Activated CD4-positive, CD25-positive, alpha-beta regulatory T cell (primary cell): Measurements from ENCODE around the gene KLC3.
"Not testable (repeated sequence)": the region's sequence is repeated elsewhere in the genome, so short reads cannot be mapped to it uniquely, and the experiment has no call there.

Experiments
- DNase-seq, 4 experiments: peaks; one replicate each; lab custom pipeline; 2025; lab: John Stamatoyannopoulos, UW

Gene KLC3

DNA sequence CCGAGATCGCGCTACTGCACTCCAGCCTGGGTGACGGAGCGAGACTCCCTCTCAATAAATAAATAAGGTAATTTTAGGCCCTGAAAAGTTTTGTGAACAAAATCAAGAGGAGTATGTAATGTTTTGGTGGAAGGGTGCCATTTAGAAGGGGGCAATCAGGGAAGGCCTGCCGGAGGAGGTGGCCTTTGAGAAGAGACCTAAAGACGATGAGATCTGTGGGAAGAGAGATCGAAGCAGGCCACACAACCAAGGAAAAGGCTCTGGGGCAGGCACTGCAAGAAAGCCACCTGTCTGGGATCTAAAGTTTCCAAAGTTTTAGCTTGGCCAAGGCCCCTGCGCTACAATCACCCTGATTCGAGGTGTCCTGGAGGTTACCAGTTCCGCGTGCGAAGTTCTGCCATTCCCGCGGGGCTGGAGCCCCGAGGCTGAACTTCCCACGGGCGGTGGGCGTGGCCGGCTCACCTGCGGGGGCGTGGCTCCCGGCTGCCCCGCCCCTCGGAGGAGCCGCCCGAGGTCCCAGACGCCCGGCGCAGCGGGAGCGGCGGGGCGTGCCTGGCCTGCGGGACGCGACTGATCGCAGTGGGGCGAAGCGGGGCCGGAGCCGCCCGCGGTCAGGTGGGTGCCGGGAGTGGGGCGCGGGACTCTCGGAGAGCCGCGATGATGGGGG lies at the start of gene KLC3:
Gene KLC3 (plus strand): TSS at position 519 of the 667 bp plus-strand sequence. CDS start 4,792 bp downstream, outside the sequence.
- DNase-seq: peak in 1 of 4 experiments; percentile 10

DNA sequence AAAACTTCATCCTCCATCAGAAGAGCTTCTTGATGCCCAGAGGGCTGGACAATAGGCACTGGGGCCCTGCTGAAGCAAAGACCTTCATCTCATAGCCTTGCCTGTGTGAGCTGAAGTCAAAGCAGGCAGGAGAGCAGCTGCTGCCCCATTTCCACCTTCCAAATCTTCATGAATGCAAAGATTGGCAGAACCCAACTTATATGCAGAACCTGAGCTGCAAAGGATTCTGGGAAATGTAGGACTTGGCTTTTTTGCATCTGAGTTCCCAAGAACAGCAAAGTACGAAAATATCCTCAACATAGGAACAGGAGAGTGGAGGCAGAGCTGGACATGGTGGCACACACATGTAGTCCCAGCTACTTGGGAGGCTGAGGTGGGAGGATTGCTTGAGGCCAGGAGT lies 48.7 kb upstream of the KLC3 start:
- no peak for DNase-seq

DNA sequence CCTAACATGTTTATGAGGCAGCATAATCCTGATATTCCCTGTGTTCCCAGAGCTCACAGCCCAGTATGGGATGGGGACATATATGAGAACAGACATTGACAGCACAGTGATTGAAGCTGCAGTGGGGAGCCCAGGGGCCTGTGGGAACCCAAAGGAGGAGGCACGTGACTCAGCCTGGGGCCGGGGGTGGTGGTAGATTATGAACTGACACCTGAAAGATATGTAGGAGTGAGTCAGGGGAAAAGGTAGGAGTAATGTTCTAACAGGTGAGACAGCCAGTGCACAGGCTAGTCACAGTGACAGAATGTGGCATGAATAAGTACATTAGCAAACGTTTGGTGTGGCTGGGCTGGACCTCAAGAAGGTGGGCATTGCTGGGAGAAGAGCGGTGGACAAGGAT lies 46.9 kb upstream of the KLC3 start:
- DNase-seq: no peak

DNA sequence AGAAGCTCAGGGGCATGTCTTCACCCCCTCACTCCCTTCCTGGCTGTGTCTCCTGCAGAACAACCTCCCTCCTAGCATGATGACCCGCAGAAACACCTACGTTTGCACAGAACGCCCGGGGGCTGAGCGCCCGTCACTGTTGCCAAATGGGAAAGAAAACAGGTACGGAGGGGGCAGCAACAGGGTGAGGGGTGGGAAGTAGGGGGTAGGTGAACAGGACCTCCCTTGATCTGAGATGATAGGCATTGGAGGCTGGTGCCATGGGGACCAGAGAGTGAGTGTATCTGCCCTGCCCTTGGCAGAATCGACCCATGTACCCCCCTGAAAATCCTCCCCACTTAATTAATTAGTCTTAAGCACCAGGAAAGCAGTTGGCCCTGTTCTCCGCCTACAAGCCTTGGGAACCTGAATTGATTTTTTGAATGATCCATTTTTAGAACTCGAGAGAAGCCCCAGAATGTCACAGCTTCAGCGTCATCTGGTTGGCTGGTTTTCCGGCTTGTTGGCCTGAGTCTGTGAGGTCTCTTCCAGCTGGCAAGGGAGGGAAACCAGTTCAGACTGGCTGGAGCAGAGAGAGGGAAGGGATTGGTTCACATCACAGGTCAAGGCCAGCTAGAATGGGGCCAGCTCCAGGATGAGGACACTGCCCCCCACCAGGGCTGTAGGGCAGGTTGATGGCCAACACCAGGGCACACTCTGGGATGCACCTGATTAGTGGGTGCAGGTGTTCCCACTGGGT lies 46.1 kb upstream of the KLC3 start:
- no peak for DNase-seq

DNA sequence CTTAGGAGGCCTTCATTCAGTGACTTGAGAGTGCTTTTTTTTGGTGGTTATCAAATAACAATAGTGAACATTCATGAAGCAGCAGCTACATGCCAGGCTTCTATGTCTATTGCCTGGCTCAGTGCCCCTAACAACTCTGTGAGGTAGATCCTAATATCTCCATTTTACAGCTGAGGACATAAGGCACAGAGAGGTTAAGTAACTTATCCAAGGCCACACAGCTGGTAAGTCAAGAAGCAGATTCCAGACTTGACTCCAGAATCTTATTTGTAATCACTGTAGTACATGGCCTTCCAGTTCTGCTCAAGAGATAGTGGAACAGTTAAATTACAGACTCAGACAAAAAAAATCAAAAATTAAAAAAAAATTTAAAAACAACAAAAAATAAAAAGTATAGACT lies 44.7 kb upstream of the KLC3 start:
- DNase-seq: no peak

DNA sequence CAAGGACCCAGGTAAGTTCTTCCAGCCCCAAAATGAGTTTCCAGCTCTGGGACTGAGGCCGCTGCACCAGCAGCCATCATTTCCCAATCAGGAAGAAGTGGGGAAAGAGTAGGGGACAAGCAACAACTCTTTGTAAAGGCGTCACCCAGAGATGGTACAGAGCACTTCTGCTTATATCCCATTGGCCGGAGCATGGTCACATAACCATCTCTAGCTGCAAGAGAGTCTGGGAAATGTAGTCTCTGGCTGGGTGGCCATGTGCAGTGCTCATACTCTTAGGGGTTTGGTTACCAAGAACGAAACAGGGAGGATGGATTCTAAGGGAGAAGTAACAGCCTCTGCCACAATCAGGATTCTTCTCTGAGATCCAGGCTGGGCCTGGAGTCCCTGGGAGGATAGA lies 44.2 kb upstream of the KLC3 start:
- DNase-seq: no peak

DNA sequence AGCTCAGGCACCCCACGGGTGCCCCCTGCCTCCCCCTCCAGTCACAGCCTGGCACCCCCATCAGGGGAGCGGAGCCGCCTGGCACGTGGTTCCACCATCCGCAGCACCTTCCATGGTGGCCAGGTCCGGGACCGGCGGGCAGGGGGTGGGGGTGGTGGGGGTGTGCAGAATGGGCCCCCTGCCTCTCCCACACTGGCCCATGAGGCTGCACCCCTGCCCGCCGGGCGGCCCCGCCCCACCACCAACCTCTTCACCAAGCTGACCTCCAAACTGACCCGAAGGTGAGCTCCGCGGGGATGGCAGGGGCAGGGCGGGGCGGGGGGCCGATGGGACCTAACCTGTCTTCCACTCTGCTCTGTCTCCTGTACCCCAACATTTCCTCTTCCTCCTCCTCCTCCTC lies 42.9 kb upstream of the KLC3 start:
- DNase-seq: no peak

DNA sequence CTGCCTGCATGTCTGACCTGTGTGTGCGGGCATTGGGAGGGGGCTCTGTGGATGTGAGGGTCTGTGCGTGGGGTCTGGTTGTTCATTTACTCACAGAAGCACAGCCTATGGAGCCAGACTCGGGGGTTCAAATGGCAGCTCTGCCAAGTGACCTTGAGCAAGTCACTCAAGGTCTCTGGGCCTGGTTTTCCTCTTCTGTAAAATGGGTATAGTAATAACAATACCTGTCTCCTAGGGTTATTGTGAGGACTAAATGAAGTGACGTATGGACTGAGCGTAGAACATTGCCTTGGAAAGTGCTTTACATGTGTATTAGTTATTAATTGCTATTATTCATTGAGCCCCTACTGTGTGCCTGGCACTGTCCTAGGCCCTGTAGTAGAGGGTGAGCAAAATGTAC lies 42.3 kb upstream of the KLC3 start:
- no peak for DNase-seq

DNA sequence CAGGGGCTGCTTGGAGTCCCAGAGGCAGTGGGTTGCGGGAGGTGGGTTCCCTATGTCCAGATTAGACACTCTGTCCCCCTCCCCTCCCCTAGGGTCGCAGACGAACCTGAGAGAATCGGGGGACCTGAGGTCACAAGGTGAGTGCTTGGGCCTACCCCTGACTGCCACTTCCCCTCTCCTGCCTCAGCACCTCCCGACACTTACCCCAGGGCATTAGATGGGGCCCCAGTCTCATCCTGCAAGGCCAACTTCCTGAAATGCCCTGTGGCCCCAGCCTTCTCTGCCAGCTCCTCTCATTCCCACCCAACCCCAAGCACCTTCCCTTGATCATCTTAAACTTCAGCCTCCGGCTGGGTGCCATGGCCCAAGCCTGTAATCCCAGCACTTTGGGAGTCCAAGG lies 40.8 kb upstream of the KLC3 start:
- no peak for DNase-seq

DNA sequence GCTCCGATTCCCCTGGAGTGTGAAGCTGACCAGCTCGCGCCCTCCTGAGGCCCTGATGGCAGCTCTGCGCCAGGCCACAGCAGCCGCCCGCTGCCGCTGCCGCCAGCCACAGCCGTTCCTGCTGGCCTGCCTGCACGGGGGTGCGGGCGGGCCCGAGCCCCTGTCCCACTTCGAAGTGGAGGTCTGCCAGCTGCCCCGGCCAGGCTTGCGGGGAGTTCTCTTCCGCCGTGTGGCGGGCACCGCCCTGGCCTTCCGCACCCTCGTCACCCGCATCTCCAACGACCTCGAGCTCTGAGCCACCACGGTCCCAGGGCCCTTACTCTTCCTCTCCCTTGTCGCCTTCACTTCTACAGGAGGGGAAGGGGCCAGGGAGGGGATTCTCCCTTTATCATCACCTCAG lies 38.1 kb upstream of the KLC3 start:
- DNase-seq: no peak

DNA sequence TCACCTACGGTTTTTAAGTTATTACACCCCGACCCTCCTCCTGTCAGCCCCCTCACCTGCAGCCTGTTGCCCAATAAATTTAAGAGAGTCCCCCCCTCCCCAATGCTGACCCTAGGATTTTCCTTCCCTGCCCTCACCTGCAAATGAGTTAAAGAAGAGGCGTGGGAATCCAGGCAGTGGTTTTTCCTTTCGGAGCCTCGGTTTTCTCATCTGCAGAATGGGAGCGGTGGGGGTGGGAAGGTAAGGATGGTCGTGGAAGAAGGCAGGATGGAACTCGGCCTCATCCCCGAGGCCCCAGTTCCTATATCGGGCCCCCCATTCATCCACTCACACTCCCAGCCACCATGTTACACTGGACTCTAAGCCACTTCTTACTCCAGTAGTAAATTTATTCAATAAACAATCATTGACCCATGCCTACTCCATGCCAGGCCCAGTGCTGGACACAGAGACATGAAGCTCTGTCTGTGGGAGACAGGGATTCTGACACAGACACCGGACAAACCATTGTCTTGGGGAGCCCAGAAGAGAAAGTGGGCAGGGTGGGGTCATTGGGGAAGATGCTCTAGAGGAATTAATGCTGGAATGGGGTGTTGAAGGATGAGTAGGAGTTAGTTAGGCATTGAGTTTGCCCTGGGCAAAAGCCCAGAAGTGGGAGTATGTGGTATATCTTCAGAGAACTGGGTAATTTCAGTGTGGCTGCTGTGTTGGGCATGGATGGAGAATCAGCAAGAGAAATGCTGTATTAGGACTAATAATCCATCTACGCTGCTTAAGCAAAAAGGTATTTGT lies 37.1 kb upstream of the KLC3 start:
- no peak for DNase-seq

DNA sequence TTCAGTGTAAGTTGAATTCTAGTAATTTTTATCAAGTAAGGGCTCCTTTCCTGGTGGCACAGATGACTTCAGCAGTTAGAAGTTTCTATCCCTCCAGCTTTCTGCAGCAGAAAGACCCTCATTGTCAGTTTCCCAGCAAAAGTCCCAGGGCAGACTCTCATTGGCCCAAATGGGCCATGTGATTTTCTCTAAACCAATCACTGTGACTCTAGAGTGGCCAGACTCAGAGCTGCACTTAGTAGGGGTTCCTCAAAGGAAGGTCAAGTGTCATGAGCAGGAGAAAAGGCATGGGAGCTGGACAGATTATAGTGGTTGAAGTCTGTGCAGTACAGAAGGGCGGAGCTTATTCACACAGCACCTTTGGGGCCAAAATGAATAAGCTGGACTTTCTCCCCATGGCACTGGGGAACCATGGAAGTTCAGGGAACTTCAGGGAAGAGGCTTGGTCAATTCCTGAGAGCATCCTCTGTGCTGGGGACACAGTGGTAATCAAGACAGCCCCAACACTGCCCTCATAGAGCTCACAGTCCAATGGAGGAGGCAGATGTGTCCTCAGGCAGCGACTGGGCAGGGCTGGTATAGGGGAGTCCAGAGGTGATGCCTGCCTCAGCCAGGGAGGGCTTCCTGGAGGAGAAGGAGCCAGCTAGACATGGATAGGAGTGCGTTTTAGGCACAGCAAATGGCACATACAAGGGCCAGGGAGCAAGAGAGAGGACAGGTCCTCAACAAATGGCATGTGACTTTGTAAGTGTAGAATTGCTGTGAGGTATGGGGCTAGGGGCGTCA lies 36.2 kb upstream of the KLC3 start:
- DNase-seq: no peak

DNA sequence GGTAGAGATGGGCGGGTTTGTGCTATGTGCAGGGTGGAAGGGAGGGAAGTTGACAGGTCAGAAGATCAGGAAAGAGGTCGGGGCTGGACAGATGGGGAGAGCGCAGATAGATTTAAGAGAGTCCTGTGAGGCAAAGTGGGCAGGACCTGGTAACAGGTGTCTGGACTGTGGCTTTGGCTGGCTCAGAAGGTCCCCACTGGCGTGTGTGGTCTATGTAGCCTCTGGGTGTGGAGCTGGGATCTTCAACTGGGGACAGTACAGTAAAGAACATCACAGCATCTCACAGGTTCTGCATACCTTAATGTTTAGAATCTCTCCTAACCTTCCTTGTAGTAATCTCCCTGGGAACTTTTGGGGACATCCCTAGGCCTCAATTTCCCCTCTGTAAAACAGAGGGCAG lies 35.5 kb upstream of the KLC3 start:
- DNase-seq: no peak

DNA sequence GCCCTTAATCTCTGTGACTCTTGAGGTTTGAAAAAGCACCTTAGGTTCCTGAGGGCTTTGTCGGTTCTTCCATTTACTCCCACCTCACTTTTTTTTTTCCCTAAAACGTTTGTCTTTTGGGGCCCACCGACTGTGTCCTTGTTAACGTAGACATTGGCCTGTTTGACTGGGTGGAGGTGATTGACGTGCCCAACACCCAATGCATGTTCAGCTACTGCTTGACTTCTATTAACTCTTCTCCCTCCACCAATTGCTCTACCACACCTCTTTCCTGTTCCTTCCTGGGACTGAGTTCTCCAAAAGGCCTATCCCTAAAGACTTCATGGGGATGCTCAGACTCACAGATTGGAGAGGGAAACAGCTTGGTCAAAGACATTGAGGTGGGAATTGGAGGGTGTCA lies 35.1 kb upstream of the KLC3 start:
- no peak for DNase-seq

DNA sequence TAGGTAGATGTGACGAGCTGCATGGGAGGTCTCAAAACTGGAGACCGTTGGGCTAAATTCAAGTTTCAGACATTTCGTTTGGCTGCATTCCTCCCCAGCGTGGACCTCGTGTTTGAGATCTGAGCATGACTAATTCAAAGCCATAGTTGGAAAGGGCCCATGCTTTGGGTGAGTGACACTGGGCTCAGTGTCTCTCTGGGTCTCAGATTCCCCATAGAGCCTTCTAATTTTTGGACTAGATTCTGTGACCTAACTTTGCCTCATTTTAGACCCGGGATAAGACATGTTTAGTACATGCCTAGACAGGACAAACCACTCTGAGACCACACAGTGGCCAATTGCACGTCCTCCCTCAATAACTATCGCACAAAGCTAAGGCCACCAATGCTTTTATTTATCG lies 34.5 kb upstream of the KLC3 start:
- DNase-seq: no peak

DNA sequence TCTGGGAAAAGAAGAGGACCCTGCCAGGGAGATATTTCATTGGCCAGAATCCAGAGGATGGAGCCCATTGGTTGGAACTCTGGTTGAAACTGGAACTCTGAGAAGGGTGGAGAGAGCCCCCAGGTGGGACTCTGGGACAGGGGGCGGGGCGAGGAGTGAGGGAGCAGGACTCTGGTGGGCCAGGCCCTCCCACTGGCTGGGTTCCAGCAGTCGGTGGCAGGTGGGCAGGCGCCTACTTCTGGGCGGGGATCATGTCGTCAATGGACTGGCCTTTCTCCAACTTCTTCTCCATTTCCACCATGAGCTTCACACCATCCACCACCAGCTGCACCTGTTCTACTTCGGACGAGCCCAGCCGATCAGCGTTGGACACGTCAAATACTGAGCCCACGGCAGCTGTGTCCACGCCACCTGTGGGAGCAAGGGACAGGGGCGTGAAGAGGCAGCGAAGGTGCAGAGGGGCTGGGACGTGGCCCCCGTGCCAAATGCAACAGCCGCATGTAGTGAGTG lies 34.0 kb upstream of the KLC3 start:
- no peak for DNase-seq

DNA sequence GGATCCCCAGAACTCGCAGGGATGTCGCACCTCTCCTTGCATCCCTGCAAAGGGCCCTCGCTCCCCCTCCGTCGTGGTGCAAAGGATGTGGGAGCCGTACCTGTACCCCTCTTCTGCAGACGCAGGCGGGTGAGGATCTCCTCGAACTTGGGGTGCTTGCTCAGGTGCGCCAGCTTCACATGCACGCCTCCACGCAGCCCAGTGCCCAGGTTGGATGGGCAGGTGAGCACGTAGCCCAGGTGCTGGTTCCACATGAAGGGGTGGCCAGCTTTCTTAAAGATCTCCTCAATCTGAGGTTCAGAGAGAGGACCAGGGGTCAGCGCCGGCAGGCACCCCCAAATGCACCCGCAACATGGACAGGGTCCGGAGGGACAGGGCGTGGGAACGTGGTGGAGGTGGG lies 33.2 kb upstream of the KLC3 start:
- no peak for DNase-seq

DNA sequence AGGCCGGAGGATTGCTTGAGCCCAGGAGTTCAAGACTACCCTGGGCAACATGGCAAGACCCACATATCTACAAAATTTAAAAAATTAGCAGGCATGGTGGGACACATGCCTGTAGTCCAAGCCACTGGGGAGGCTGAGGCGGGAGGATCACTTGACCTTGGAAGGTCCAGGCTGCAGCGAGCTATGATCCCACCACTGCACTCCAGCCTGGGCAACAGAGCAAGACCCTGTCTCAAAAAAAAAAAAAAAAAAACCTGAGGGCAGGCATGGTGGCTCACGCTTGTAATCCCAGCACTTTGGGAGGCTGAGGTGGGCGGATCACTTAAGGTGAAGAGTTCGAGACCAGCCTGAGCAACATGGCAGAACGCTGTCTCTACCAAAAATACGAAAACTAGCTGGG lies 31.2 kb upstream of the KLC3 start:
- not testable (repeated sequence) for DNase-seq

DNA sequence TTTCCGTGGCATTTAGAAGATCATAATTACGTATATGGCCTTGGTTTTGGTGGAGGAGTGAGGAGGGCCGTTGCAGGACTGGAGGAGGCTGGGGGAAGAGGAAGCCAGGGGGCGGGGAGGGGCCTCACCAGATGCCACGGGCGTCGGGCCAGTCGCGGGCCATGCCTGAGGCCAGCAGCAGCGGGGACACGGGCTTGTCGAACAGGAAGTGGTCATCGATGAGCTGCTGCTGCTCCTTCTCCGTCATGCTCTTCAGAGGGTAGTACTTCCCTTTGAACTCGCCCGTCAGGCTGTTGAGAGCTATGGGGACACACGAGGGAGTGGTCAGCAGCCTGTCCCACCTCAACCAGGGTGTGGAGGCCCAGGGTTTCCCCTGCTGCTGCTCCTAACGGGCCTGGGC lies 28.9 kb upstream of the KLC3 start:
- no peak for DNase-seq

DNA sequence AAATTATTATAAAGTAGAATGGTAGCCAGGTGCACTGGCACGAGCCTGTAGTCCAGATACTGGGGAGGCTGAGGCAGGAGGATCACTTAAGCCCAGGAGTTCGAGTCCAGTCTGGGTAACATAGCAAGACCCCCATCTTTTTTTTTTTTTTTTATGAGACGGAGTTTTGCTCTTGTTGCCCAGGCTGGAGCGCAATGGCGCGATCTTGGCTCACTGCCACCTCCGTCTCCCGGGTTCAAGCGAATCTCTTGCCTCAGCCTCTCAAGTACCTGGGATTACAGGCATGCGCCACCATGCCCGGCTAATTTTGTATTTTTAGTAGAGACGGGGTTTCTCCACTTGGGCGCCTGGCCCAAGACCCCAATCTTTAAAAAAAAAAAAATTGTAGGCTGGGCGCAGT lies 28.3 kb upstream of the KLC3 start:
- not testable (repeated sequence) for DNase-seq

DNA sequence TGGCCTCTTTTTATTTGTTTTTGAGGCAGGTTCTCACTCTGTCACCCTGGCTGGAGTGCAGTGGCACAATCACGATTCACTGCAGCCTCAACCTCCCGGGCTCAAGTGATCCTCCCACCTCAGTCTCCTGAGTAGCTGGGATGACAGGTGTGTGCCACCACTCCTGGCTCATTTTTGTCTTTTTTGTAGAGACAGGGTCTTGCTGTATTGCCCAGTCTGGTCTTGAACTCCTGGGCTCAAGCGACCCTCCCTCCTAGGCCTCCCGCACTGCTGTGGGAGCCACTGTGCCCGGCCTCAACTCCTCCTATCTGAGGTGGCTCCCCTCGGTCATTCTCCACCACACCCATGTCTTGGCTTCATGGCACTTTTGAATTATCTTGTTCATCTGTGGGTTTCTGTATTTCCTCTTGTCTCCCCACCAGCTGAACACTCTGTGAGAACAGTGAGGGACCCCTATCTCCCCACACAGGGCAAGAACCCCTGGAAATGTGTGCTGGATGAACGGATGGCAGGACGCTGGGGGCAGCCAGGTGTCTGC lies 25.8 kb upstream of the KLC3 start:
- DNase-seq: no peak

DNA sequence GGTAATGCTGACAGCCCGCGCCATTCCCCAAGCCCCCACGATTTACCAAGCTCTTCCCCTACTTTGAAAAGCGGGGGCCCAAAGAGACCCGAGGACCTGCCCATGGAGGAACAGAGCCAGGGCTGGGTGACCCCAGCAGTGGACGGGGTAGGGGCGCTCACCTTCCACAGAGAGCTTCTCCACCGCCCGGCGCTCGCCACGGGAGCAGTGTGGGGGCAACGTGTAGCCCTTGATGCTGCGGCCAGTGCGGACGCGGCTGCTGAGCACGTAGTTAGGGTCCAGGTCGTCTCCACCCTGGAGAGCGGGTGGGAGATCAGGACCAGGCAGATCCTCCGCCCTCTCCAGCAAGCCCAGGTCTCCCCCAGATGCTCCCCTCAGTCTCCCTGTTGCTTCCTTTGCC lies 25.2 kb upstream of the KLC3 start:
- DNase-seq: no peak
